HCT116 (cell line): ENCODE measurements around the gene APBB2. TPM values are rescaled to one million over a fixed set of nuclear protein-coding genes. Genes with fewer than 3 reads are reported as not detected.

ENCODE experiments used
- ATAC-seq: fragments of 200-7000 bp; cut with Tn5 transposase; 2 replicates; pipeline ENCODE4 v1.9.1; 2020; ENCODE audit warnings: mild to moderate bottlenecking, moderate library complexity
- BruUV-seq: library from RNA; stranded (reverse); fragments of 400-500 nt; replicated peaks from 2 replicates; lab custom pipeline; 2021; lab: Mats Ljungman, UMichigan
- CTCF ChIA-PET: fragments of 300-600 bp; sonication (Branson Sonifier 250); formaldehyde crosslinking; loops from one replicate; lab custom pipeline; 2021; ENCODE audit warnings: antibody characterized with exemption; lab: Charles Lee
- POLR2A ChIA-PET: fragments of 300-600, 350-600 bp; sonication (Branson Sonifier 250); formaldehyde crosslinking; loops from one replicate; lab custom pipeline; 2021; ENCODE audit warnings: antibody characterized with exemption; lab: Charles Lee
- RAD21 ChIA-PET, 2 experiments: fragments of 300-600 bp; sonication (Branson Sonifier 250); formaldehyde crosslinking; loops; one replicate each; lab custom pipeline; 2023; ENCODE audit warnings: low total read pairs in 2 of 2; ENCODE audit not compliant: uncharacterized antibody in 2 of 2, unreplicated experiment in 2 of 2, low non-redundant PET in 1 of 2; lab: Charles Lee
- DNase-seq: peaks from one replicate; pipeline ENCODE4 v3.0.0-alpha.2; 2010; ENCODE audit warnings: low read depth, low spot score
- H2AFZ ChIP-seq: fragments of 200-600 bp; shearing (Covaris generic), sonication (generic); 2 replicates; pipeline ENCODE4 v1.6.1; 2017; ENCODE audit warnings: low read depth, mixed run types, mixed read lengths, antibody characterized with exemption, low read length; ENCODE audit not compliant: poor library complexity, severe bottlenecking
- H3K27ac ChIP-seq: 2 replicates; pipeline ENCODE4 v1.5.1; 2012; ENCODE audit warnings: low read depth, low read length
- H3K27me3 ChIP-seq: fragments of 200-600 bp; sonication (generic); 2 replicates; pipeline ENCODE4 v1.6.1; 2016; ENCODE audit warnings: mixed run types, low read length, mixed read lengths; ENCODE audit not compliant: insufficient read depth
- H3K36me3 ChIP-seq, 2 experiments: fragments of 200-500 bp in 1 of 2; fragments of 200-600 bp in 1 of 2; sonication (Bioruptor generic) in 1 of 2; sonication (generic) in 1 of 2; 2 replicates each; pipeline versions ENCODE4 v1.5.1 to v1.6.1; 2014 to 2016; ENCODE audit warnings: low read length in 2 of 2, inconsistent platforms in 1 of 2, mixed read lengths in 1 of 2, mixed run types in 1 of 2; ENCODE audit not compliant: insufficient read depth in 2 of 2, control insufficient read depth in 1 of 2
- H3K4me1 ChIP-seq, 2 experiments: fragments of 200-600 bp in 1 of 2; sonication (generic) in 1 of 2; 2 replicates each; pipeline versions ENCODE4 v1.5.1 to v1.6.1; 2012 to 2017; ENCODE audit warnings: low read length in 2 of 2, inconsistent platforms in 1 of 2, mild to moderate bottlenecking in 1 of 2, mixed read lengths in 1 of 2, mixed run types in 1 of 2, moderate library complexity in 1 of 2; ENCODE audit not compliant: insufficient read depth in 2 of 2, control insufficient read depth in 1 of 2
- H3K4me2 ChIP-seq: fragments of 200-600 bp; sonication (generic); 2 replicates; pipeline ENCODE4 v1.6.1; 2017; ENCODE audit warnings: mixed run types, low read length, mixed read lengths
- H3K4me3 ChIP-seq, 2 experiments: fragments of 200-600 bp in 1 of 2; sonication (generic) in 1 of 2; replicated peaks in 1 of 2; 2 replicates each; pipeline ENCODE4 v1.5.1; 2011 to 2016; ENCODE audit warnings: low read length in 2 of 2, control low read depth in 1 of 2, low read depth in 1 of 2, mild to moderate bottlenecking in 1 of 2, mixed read lengths in 1 of 2, mixed run types in 1 of 2
- H3K79me2 ChIP-seq: fragments of 200-600 bp; sonication (generic); 2 replicates; pipeline ENCODE4 v1.6.1; 2017; ENCODE audit warnings: mild to moderate bottlenecking, mixed run types, low read length, moderate library complexity, mixed read lengths; ENCODE audit not compliant: insufficient read depth
- H3K9ac ChIP-seq: fragments of 200-600 bp; sonication (generic); 2 replicates; pipeline ENCODE4 v1.6.1; 2016; ENCODE audit warnings: low read length, mixed read lengths
- H3K9me2 ChIP-seq: fragments of 200-600 bp; sonication (generic), shearing (Covaris generic); 2 replicates; pipeline ENCODE4 v1.6.1; 2017; ENCODE audit warnings: mixed run types, mild to moderate bottlenecking, moderate library complexity; ENCODE audit not compliant: insufficient read depth
- H3K9me3 ChIP-seq, 2 experiments: fragments of 200-500 bp in 1 of 2; fragments of 200-600 bp in 1 of 2; sonication (Bioruptor generic) in 1 of 2; sonication (generic) in 1 of 2; 2 replicates each; pipeline ENCODE4 v1.6.1; 2014 to 2017; ENCODE audit warnings: low read length in 2 of 2, mixed read lengths in 2 of 2, inconsistent platforms in 1 of 2, low read depth in 1 of 2, mild to moderate bottlenecking in 1 of 2, mixed run types in 1 of 2, moderate library complexity in 1 of 2; ENCODE audit not compliant: control insufficient read depth in 1 of 2, insufficient read depth in 1 of 2
- H4K20me1 ChIP-seq: fragments of 200-600 bp; sonication (generic), shearing (Covaris generic); 2 replicates; pipeline ENCODE4 v1.6.1; 2017; ENCODE audit warnings: mixed run types, mild to moderate bottlenecking, moderate library complexity; ENCODE audit not compliant: insufficient read depth
- ATF3 ChIP-seq: IDR thresholded peaks from 2 replicates; pipeline ENCODE4 v1.6.1; 2012
- CBX3 ChIP-seq: IDR thresholded peaks from 2 replicates; pipeline ENCODE4 v1.6.1; 2012; ENCODE audit warnings: low read depth
- CEBPB ChIP-seq: IDR thresholded peaks from 2 replicates; pipeline ENCODE4 v1.6.1; 2012; ENCODE audit warnings: low read depth
- EGR1 ChIP-seq: IDR thresholded peaks from 2 replicates; pipeline ENCODE4 v1.6.1; 2012; ENCODE audit warnings: low read depth
- EZH2 ChIP-seq: fragments of 200-600 bp; sonication (generic); IDR thresholded peaks from 2 replicates; pipeline ENCODE4 v1.6.1; 2017; ENCODE audit warnings: antibody characterized with exemption, mixed run types
- EZH2phosphoT487 ChIP-seq: fragments of 200-600 bp; IDR thresholded peaks from 2 replicates; pipeline ENCODE4 v1.6.1; 2018; ENCODE audit warnings: antibody characterized with exemption, borderline replicate concordance
- JUND ChIP-seq: IDR thresholded peaks from 2 replicates; pipeline ENCODE4 v1.6.1; 2012
- MAX ChIP-seq: IDR thresholded peaks from 2 replicates; pipeline ENCODE4 v1.6.1; 2012
- POLR2A ChIP-seq: IDR thresholded peaks from 2 replicates; pipeline ENCODE4 v1.7.0; 2011; ENCODE audit warnings: borderline replicate concordance; ENCODE audit not compliant: insufficient read depth, insufficient read length; ENCODE audit errors: extremely low read depth
- POLR2AphosphoS5 ChIP-seq: IDR thresholded peaks from 2 replicates; pipeline ENCODE4 v1.6.1; 2011; ENCODE audit warnings: mild to moderate bottlenecking, low read depth, low read length, moderate library complexity
- SIN3A ChIP-seq: IDR thresholded peaks from 2 replicates; pipeline ENCODE4 v1.6.1; 2012; ENCODE audit warnings: low read depth
- SP1 ChIP-seq: IDR thresholded peaks from 2 replicates; pipeline ENCODE4 v1.6.1; 2012; ENCODE audit warnings: low read depth
- TCF7L2 ChIP-seq: IDR thresholded peaks from 2 replicates; pipeline ENCODE4 v1.7.0; 2011; ENCODE audit warnings: borderline replicate concordance, inconsistent platforms; ENCODE audit not compliant: insufficient read depth, insufficient read length; ENCODE audit errors: extremely low read depth
- YY1 ChIP-seq: IDR thresholded peaks from 2 replicates; pipeline ENCODE4 v1.6.1; 2011; ENCODE audit warnings: low read length, low read depth, moderate library complexity, mild to moderate bottlenecking; ENCODE audit not compliant: insufficient replicate concordance; ENCODE audit errors: extremely low read depth
- ZBTB33 ChIP-seq: IDR thresholded peaks from 2 replicates; pipeline ENCODE4 v1.6.1; 2011; ENCODE audit warnings: mild to moderate bottlenecking, low read length, moderate library complexity; ENCODE audit not compliant: insufficient replicate concordance; ENCODE audit errors: extremely low read depth
- ZFX ChIP-seq: fragments of 450-650 bp; IDR thresholded peaks from 2 replicates; pipeline ENCODE4 v1.6.1; 2017
- ZNF274 ChIP-seq: fragments of 200-500 bp; sonication (Bioruptor generic); IDR thresholded peaks from 2 replicates; pipeline ENCODE4 v1.6.1; 2014; ENCODE audit warnings: mild to moderate bottlenecking, low read depth, low read length, inconsistent platforms
- intact Hi-C: fragments of 100-400 bp; cut with micrococcal nuclease; formaldehyde crosslinking; loops from 2 replicates; pipeline ENCODE4 v1.10.0; 2022
- total RNA-seq: library from RNA; stranded (reverse); gene quantifications from one replicate; pipeline ENCODE4 v1.2.1, GENCODE V29; 2021; ENCODE audit not compliant: unreplicated experiment

The APBB2 gene
- total RNA-seq, 1 experiment from 2014 or later: 72.5 TPM

GRCh38 chr4:41029098-41029497 is 185.2 kb downstream of the APBB2 start:
- ChIA-PET RAD21 (no interaction called here), CTCF (no interaction called here), POLR2A (no interaction called here)
- Histone ChIP-seq H3K79me2 (peaks cover 35% of the 10 kb centered on the region), H3K4me2 (no peak overlapping the region), H3K9me2 (no peaks in the 10 kb centered on the region), H3K27me3 (no peaks in the 10 kb centered on the region), H3K36me3 (peaks cover 0 to 29% of the 10 kb centered on the region in 2 experiments; a peak in 1 of 4 replicates), H3K9me3 (peaks cover 20 to 24% of the 10 kb centered on the region in 2 experiments; a peak in 3 of 4 replicates), H3K4me3 (no peak overlapping the region), H4K20me1 (no peaks in the 10 kb centered on the region; the same call in 1 of the 2 replicates), H3K27ac (no peak overlapping the region), H3K9ac (no peak overlapping the region), H2AFZ (no peak overlapping the region), H3K4me1 (no peaks in the 10 kb centered on the region)
- no TSS peak for BruUV-seq
- TF ChIP-seq EGR1 (no peak), SIN3A (no peak), ZNF274 (no peak), POLR2AphosphoS5 (no peak), EZH2 (no peak), ATF3 (no peak), EZH2phosphoT487 (no peak), CEBPB (no peak), MAX (no peak), ZBTB33 (no peak), SP1 (no peak), JUND (no peak), ZFX (no peak), TCF7L2 (no peak), CBX3 (no peak), YY1 (no peak), POLR2A (no peak)
- no peak for ATAC-seq
- intact Hi-C loops: no loop called here
- DNase-seq: no peak
